ENCODE data around the gene PTGR3. TPM values are rescaled to one million over a fixed set of nuclear protein-coding genes. Genes with fewer than 3 reads are reported as not detected.

PTGR3 gene
- total and polyA plus RNA-seq, 4 donors = 8.8 to 28.6 (median 13.2) TPM

GRCh38 chr18:75203416-75204268 lies 5.3 kb downstream of the PTGR3 start:
- Histone ChIP-seq H3K27ac (ENCODE audit: low read depth in 1 of 2, low read length in 2 of 2) (no peak overlapping the region), H3K9me3 (ENCODE audit: control insufficient read depth, low read length) (no peaks in the 10 kb centered on the region), H3K27me3 (ENCODE audit: control insufficient read depth in 1 of 2, insufficient read depth in 2 of 2, low read length in 1 of 2) (no peaks in the 10 kb centered on the region), H3K4me3 (ENCODE audit: low read length in 2 of 2) (no peak overlapping the region), H3K4me1 (ENCODE audit: control insufficient read depth in 1 of 2, insufficient read depth in 2 of 2, low read length in 2 of 2) (no peaks in the 10 kb centered on the region), H3K36me3 (ENCODE audit: control insufficient read depth in 1 of 2, insufficient read depth in 2 of 2, low read length in 1 of 2) (no peaks in the 10 kb centered on the region)
- no peak for ATAC-seq (ENCODE audit: low FRiP score)
- WGBS, 2 donors = 38 to 62% methylated on average over 24 of the region's 24 CpGs
- DNase-seq = no peak
- intact Hi-C loops (cut with DNase I) = loop anchor here in 1 of 2 donors (10.0 kb wide), 1 partner anchor 549 kb away; no protein-coding TSS in a partner anchor

DNA sequence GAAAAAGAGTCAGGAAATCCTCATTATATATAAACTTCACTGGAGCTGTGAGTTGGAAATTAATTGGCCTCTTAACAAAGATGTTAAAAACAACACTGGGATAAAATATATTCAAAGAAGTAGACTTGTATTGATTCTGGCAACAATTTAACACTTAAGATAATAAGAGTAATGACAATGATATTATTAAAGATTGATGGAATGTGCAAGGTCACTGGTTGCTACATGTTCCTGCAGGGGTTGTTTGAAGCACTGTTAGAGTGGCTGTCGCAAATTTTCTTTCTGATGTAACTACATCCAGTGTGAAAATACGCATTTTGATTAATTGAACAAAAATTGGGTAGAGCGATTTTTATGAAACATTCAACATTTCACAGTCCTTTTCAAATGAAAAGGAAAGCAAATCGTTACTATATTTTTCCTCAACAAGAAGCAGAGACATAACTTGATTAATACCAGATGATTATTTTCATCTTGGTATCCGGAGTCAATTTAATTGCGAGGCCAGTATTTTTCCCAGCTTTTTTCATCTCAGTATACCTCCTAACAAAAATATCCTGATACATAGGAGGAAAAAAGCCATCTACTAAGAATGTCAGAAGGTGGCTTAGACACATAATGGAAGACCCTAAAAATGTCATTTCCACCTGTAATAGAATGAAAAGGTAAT lies 6.1 kb downstream of the PTGR3 start:
- Histone ChIP-seq H3K4me3 (ENCODE audit: low read length in 2 of 2) (no peak overlapping the region), H3K27ac (ENCODE audit: low read depth in 1 of 2, low read length in 2 of 2) (no peak overlapping the region), H3K4me1 (ENCODE audit: control insufficient read depth in 1 of 2, insufficient read depth in 2 of 2, low read length in 2 of 2) (no peaks in the 10 kb centered on the region), H3K27me3 (ENCODE audit: control insufficient read depth in 1 of 2, insufficient read depth in 2 of 2, low read length in 1 of 2) (no peaks in the 10 kb centered on the region), H3K36me3 (ENCODE audit: control insufficient read depth in 1 of 2, insufficient read depth in 2 of 2, low read length in 1 of 2) (no peaks in the 10 kb centered on the region), H3K9me3 (ENCODE audit: control insufficient read depth, low read length) (no peaks in the 10 kb centered on the region)
- 93 to 95% methylated on average over 6 of the region's 6 CpGs for WGBS, 2 donors
- ATAC-seq (ENCODE audit: low FRiP score) (no peak), DNase-seq (no peak)
- intact Hi-C loops (cut with DNase I) = loop anchor here in 1 of 2 donors (10.0 kb wide), 1 partner anchor 548 kb away; no protein-coding TSS in a partner anchor

DNA sequence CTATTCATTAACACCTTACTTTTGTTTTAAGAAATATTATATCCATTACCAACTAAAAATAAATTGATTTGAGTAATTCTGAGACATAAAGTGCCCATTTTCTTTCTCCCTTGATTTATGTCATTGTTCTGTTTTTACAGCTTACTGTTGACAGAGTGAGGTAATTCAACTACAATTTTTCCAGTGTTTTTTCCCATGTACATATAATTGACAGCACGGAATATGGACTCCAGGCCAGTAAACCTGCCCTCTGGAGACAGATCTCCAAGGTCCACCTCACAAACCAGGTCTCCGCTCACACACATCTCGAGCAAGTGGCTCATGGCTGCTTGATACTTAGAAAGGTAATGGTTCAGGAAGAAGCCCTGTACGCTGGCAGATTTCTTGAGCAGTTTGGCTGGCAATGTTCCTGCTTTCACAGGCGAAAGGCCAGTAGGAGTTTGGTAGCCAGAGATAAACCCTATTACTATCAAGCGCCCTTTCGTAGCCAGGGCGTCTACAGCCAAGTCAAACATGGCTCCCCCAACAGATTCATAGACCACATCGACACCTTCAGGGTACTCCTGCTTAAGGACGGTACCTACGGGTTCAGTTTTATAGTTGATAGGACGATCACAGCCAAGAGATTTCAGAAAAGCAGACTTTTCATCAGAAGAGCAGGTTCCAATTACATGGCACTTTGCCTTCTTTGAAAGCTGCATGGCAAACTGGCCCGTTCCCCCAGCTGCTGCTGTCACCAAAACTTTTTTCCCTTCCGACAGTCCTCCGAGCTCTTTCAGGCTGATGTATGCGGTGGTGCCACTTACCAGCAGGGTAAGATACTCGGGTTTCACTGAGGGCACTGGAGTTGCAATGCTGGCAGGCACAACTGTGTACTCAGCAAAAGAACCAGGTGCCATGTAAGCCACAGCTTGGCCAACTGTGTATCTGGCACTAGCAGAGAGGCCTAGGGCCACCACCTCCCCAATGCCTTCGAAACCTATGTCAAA lies 7.4 kb downstream of the PTGR3 start:
- H3K27ac ChIP-seq (ENCODE audit: low read depth in 1 of 2, low read length in 2 of 2) = peak overlapping the region in 1 of 2 donors; percentile 52
- H3K36me3 ChIP-seq (ENCODE audit: control insufficient read depth in 1 of 2, insufficient read depth in 2 of 2, low read length in 1 of 2) = no peaks in the 10 kb centered on the region
- H3K4me1 ChIP-seq (ENCODE audit: control insufficient read depth in 1 of 2, insufficient read depth in 2 of 2, low read length in 2 of 2) = no peaks in the 10 kb centered on the region
- no peak for DNase-seq
- intact Hi-C loops (cut with DNase I) = loop anchor here in 1 of 2 donors (10.0 kb wide), 1 partner anchor 547 kb away; no protein-coding TSS in a partner anchor
- H3K9me3 ChIP-seq (ENCODE audit: control insufficient read depth, low read length) = no peaks in the 10 kb centered on the region
- no peak overlapping the region for H3K4me3 ChIP-seq (ENCODE audit: low read length in 2 of 2)
- no peaks in the 10 kb centered on the region for H3K27me3 ChIP-seq (ENCODE audit: control insufficient read depth in 1 of 2, insufficient read depth in 2 of 2, low read length in 1 of 2)
- 9 to 16% methylated on average over 18 of the region's 18 CpGs for WGBS, 2 donors
- peak; percentile 10 for ATAC-seq (ENCODE audit: low FRiP score)

- ATAC-seq (ENCODE audit: low FRiP score) = no peak
- H3K4me3 ChIP-seq (ENCODE audit: low read length in 2 of 2) = no peak overlapping the region
- H3K27ac ChIP-seq (ENCODE audit: low read depth in 1 of 2, low read length in 2 of 2) = no peak overlapping the region
These were observed 8.2 kb downstream of the PTGR3 start for GRCh38 chr18:75200605-75201280.

DNA sequence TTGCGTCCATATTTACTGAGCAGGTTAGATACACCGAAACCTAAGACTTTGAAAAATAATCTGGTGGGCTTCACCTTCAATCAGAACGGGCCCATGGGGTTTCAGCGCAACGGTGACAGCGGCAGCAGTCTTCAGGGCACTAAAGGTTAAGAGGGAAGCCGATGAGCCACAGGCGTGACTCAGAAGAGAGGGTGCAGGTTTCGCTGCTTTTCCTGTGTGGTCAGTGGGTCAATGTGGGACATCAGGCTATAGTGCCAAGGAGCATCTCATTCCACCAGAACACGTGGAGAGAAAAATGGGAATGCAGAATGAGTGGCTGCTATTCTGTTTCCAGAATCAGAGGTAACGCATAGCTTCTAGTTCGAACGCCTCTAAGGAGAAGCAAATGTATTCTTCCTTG lies 8.9 kb downstream of the PTGR3 start:
- Histone ChIP-seq H3K27me3 (ENCODE audit: control insufficient read depth in 1 of 2, insufficient read depth in 2 of 2, low read length in 1 of 2) (no peaks in the 10 kb centered on the region), H3K27ac (ENCODE audit: low read depth in 1 of 2, low read length in 2 of 2) (no peak overlapping the region), H3K4me1 (ENCODE audit: control insufficient read depth in 1 of 2, insufficient read depth in 2 of 2, low read length in 2 of 2) (no peaks in the 10 kb centered on the region), H3K4me3 (ENCODE audit: low read length in 2 of 2) (no peak overlapping the region), H3K36me3 (ENCODE audit: control insufficient read depth in 1 of 2, insufficient read depth in 2 of 2, low read length in 1 of 2) (no peaks in the 10 kb centered on the region), H3K9me3 (ENCODE audit: control insufficient read depth, low read length) (no peaks in the 10 kb centered on the region)
- ATAC-seq (ENCODE audit: low FRiP score) (no peak), DNase-seq (no peak)
- 97% methylated on average over 13 of the region's 13 CpGs for WGBS, 2 donors
- intact Hi-C loops (cut with DNase I) = loop anchor here in 1 of 2 donors (10.0 kb wide), 1 partner anchor 545 kb away; no protein-coding TSS in a partner anchor

More at GRCh38 chr18:75200605-75201280, 8.2 kb downstream of the PTGR3 start:
- no peaks in the 10 kb centered on the region for H3K4me1 ChIP-seq (ENCODE audit: control insufficient read depth in 1 of 2, insufficient read depth in 2 of 2, low read length in 2 of 2)
- intact Hi-C loops (cut with DNase I) = loop anchor here in 1 of 2 donors (10.0 kb wide), 1 partner anchor 546 kb away; no protein-coding TSS in a partner anchor
- 45 to 56% methylated on average over 7 of the region's 7 CpGs for WGBS, 2 donors
- H3K27me3 ChIP-seq (ENCODE audit: control insufficient read depth in 1 of 2, insufficient read depth in 2 of 2, low read length in 1 of 2) = no peaks in the 10 kb centered on the region
- H3K9me3 ChIP-seq (ENCODE audit: control insufficient read depth, low read length) = no peaks in the 10 kb centered on the region
- DNase-seq = no peak
- H3K36me3 ChIP-seq (ENCODE audit: control insufficient read depth in 1 of 2, insufficient read depth in 2 of 2, low read length in 1 of 2) = no peaks in the 10 kb centered on the region

DNA sequence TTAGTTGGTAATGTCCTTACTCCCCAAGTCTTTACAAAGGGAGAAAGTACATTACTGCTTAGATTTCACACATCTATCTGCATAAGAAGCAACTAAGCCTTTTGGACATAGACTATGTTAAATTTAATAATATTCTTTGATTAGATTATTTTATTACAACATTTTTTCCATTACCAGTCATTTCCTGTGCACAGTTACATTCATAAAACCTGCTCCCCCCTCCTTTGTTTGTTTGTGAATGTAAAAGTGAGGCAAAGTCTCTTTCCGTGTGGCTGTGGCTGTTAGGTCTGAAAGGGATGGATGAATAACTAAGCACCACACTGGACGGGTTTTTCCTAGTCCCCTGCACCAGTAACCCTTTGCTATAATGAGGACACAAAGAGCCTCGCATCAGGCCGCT lies 9.6 kb downstream of the PTGR3 start:
- no peak for DNase-seq
- Histone ChIP-seq H3K36me3 (ENCODE audit: control insufficient read depth in 1 of 2, insufficient read depth in 2 of 2, low read length in 1 of 2) (no peaks in the 10 kb centered on the region), H3K27me3 (ENCODE audit: control insufficient read depth in 1 of 2, insufficient read depth in 2 of 2, low read length in 1 of 2) (no peaks in the 10 kb centered on the region), H3K9me3 (ENCODE audit: control insufficient read depth, low read length) (no peaks in the 10 kb centered on the region), H3K4me3 (ENCODE audit: low read length in 2 of 2) (no peak overlapping the region), H3K4me1 (ENCODE audit: control insufficient read depth in 1 of 2, insufficient read depth in 2 of 2, low read length in 2 of 2) (no peaks in the 10 kb centered on the region), H3K27ac (ENCODE audit: low read depth in 1 of 2, low read length in 2 of 2) (no peak overlapping the region)
- WGBS, 2 donors = 80 to 83% methylated on average over 4 of the region's 4 CpGs
- intact Hi-C loops (cut with DNase I) = no loop called here
- ATAC-seq (ENCODE audit: low FRiP score) = no peak

GRCh38 chr18:75198036-75198435 lies 10.9 kb downstream of the PTGR3 start:
- intact Hi-C loops (cut with DNase I) = no loop called here
- Histone ChIP-seq H3K36me3 (ENCODE audit: control insufficient read depth in 1 of 2, insufficient read depth in 2 of 2, low read length in 1 of 2) (no peaks in the 10 kb centered on the region), H3K4me1 (ENCODE audit: control insufficient read depth in 1 of 2, insufficient read depth in 2 of 2, low read length in 2 of 2) (no peaks in the 10 kb centered on the region), H3K9me3 (ENCODE audit: control insufficient read depth, low read length) (no peaks in the 10 kb centered on the region), H3K27me3 (ENCODE audit: control insufficient read depth in 1 of 2, insufficient read depth in 2 of 2, low read length in 1 of 2) (no peaks in the 10 kb centered on the region), H3K4me3 (ENCODE audit: low read length in 2 of 2) (no peak overlapping the region), H3K27ac (ENCODE audit: low read depth in 1 of 2, low read length in 2 of 2) (no peak overlapping the region)
- 38 to 58% methylated on average over 3 of the region's 3 CpGs for whole genome bisulfite sequencing, 2 donors
- DNase-seq (no peak), ATAC-seq (ENCODE audit: low FRiP score) (no peak)

DNA sequence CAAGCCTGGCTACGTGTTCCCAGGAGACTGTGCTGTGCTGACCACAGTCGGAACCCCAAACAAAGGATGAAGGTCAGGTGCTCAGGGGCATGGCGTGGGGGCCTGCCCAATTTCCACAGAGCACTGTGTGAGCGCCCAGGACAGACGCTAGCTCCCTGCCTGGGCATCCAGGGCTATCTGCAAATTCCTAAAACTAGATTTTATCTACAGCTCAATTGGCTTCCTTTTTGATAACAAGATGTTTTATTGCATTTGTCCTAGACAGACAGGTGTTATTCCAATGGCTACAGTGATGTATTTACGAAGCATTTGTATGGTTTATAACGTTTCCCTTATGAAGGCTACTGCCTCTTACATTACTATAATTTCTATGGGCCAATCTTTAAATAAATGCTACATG lies 16.0 kb downstream of the PTGR3 start:
- Histone ChIP-seq H3K9me3 (ENCODE audit: control insufficient read depth, low read length) (no peaks in the 10 kb centered on the region), H3K36me3 (ENCODE audit: control insufficient read depth in 1 of 2, insufficient read depth in 2 of 2, low read length in 1 of 2) (no peaks in the 10 kb centered on the region), H3K4me1 (ENCODE audit: control insufficient read depth in 1 of 2, insufficient read depth in 2 of 2, low read length in 2 of 2) (no peaks in the 10 kb centered on the region), H3K27me3 (ENCODE audit: control insufficient read depth in 1 of 2, insufficient read depth in 2 of 2, low read length in 1 of 2) (no peaks in the 10 kb centered on the region), H3K27ac (ENCODE audit: low read depth in 1 of 2, low read length in 2 of 2) (no peak overlapping the region), H3K4me3 (ENCODE audit: low read length in 2 of 2) (no peak overlapping the region)
- 56 to 63% methylated on average over 7 of the region's 7 CpGs for WGBS, 2 donors
- intact Hi-C loops (cut with DNase I) = no loop called here
- no peak for ATAC-seq (ENCODE audit: low FRiP score)
- no peak for DNase-seq

All from aorta (tissue), 5 donors.